Measurements from ENCODE around the gene SIX2. TPM values are rescaled to one million over a fixed set of nuclear protein-coding genes. Genes with fewer than 3 reads are reported as not detected.

Gene SIX2
- total RNA-seq, 1 donor from 2014 or later: 4.2 TPM

DNA sequence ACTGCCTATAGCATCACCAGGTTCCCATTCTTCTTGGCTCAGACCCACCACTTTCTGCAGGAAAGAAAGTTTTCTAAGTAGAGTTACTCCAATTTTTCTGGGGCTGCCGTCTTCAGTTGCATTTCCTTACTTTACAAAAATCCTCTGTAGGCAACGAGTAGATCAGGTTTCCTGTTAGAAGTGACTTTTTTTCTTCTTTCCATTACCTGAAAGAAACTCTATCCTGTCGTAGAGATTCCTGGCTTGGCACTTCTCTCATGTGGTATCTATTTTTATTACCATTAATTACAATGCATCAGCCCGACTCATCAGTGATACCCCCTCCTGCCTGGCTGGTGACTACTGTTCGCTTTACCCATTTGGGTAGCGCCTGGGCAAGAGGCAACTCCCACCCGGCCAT lies 5.6 kb upstream of the SIX2 start:
- Histone ChIP-seq H3K27me3 (ENCODE audit: control insufficient read depth, insufficient read depth, low read length) (no peaks in the 10 kb centered on the region), H3K36me3 (ENCODE audit: control insufficient read depth, insufficient read depth, low read length) (no peaks in the 10 kb centered on the region), H3K4me3 (ENCODE audit: low read depth, low read length) (no peak overlapping the region)
- DNase-seq (ENCODE audit: low read depth) (no peak), FAIRE-seq (no peak)
- TF ChIP-seq, protein P1, sequence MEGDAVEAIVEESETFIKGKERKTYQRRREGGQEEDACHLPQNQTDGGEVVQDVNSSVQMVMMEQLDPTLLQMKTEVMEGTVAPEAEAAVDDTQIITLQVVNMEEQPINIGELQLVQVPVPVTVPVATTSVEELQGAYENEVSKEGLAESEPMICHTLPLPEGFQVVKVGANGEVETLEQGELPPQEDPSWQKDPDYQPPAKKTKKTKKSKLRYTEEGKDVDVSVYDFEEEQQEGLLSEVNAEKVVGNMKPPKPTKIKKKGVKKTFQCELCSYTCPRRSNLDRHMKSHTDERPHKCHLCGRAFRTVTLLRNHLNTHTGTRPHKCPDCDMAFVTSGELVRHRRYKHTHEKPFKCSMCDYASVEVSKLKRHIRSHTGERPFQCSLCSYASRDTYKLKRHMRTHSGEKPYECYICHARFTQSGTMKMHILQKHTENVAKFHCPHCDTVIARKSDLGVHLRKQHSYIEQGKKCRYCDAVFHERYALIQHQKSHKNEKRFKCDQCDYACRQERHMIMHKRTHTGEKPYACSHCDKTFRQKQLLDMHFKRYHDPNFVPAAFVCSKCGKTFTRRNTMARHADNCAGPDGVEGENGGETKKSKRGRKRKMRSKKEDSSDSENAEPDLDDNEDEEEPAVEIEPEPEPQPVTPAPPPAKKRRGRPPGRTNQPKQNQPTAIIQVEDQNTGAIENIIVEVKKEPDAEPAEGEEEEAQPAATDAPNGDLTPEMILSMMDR (IDR thresholded peaks at IDR 0.05; ENCODE audit: insufficient read depth, low read length, severe bottlenecking): no peak

DNA sequence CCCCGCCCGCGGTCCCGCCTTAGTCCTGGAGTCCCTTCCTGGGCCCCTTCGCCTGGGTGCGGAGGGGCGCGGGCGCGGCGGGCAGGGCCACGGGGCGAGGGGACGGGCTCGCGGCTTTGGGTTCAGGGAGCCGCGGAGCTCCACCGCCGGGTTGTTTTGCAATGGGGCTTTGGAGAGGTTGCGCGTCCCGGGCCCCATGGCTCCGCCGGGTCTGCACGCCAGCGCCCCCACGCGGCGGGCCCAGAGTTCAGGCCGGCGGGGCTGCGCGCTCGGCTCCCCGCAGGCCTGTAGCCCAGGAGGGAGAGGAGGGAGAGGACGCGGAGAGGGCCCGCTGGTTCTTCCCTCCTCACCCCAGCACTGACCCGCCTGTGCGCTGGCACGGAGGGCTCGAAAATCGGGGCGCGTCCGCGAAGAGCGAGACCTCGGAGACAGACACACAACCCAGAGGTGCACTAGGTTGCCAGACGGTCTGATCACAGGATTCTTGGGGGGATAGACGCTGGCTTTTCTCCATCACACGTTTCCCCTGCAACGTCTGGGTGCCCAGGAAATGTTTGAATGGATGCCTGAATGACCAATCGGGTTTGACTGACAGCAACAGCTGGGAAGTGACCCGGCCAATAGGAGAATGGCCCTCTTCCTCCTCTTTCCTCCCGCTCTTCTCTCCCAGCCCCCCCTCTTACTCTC lies 4.9 kb upstream of the SIX2 start:
- FAIRE-seq (no peak), DNase-seq (ENCODE audit: low read depth) (peak; percentile 50)
- TF ChIP-seq, protein P1 (IDR thresholded peaks at IDR 0.05; ENCODE audit: insufficient read depth, low read length, severe bottlenecking): peak; percentile 86
- H3K4me3 ChIP-seq (ENCODE audit: low read depth, low read length): peak overlapping the region; percentile 41
- no peaks in the 10 kb centered on the region for H3K36me3 ChIP-seq (ENCODE audit: control insufficient read depth, insufficient read depth, low read length)
- no peaks in the 10 kb centered on the region for H3K27me3 ChIP-seq (ENCODE audit: control insufficient read depth, insufficient read depth, low read length)

DNA sequence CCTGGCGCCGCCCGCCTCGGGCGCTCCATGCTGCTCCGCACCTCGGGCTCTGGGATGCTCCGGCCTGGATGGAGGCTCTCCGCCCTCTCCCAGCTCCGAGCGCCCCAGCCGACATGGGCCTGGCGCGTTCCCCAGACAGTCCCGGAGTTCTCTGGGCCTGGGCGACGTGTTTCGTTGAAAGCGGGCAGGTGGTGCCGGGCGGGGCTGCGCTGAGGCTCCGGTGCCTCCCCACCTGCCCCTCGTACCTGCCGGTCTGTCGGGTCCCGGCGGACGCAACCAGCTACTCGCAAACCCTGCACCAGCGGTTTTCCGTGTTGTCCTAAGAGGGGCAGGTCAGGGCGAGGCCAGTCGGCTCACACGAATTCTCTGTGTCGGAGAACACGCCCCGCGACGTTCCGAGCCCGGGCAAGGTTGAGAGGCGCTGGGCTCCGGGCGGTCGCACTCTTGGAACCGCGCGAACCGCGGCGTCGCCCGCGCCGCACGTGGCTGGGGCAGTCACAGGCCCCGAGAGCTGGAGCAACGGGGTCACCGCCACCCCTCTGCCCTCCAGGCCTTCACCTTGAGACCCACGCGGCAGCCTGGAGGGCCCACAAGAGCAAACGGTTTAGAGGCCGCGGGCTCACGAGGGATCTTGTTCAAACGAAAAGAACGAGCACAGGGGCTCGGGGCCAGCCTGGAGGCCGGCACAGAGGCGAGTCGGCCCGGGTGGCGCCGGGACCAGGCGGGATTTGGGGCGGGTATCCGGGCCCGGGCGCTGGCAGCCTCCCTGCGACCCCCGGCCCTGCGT lies 4.2 kb upstream of the SIX2 start:
- DNase-seq (ENCODE audit: low read depth) (no peak), FAIRE-seq (no peak)
- Histone ChIP-seq H3K4me3 (ENCODE audit: low read depth, low read length) (peak overlapping the region; percentile 41), H3K36me3 (ENCODE audit: control insufficient read depth, insufficient read depth, low read length) (no peaks in the 10 kb centered on the region), H3K27me3 (ENCODE audit: control insufficient read depth, insufficient read depth, low read length) (no peaks in the 10 kb centered on the region)
- TF ChIP-seq, protein P1 (IDR thresholded peaks at IDR 0.05; ENCODE audit: insufficient read depth, low read length, severe bottlenecking): no peak

DNA sequence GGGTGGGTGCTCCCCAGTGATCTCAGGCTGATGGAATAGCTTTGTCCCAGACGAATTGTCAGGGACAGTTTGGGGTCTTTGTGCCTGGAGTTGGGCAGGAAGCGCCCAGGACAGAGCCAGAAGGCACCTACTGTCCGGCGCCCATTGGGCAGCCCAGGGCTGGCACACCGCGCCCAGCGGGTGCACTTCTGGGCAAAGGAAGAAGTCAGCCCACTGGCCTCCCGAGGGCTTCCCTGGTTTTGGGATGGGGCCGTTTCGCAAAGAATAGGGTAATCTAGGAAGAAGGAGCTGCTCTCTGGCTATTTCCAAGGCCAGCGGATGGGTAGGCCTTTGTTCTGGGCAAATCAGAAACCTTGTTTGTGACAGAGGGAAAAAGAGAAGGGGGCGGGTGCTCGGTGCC lies 3.5 kb upstream of the SIX2 start:
- TF ChIP-seq, protein P1 (IDR thresholded peaks at IDR 0.05; ENCODE audit: insufficient read depth, low read length, severe bottlenecking): no peak
- FAIRE-seq: no peak
- Histone ChIP-seq H3K27me3 (ENCODE audit: control insufficient read depth, insufficient read depth, low read length) (no peaks in the 10 kb centered on the region), H3K36me3 (ENCODE audit: control insufficient read depth, insufficient read depth, low read length) (no peaks in the 10 kb centered on the region), H3K4me3 (ENCODE audit: low read depth, low read length) (no peak overlapping the region)
- DNase-seq (ENCODE audit: low read depth): no peak

DNA sequence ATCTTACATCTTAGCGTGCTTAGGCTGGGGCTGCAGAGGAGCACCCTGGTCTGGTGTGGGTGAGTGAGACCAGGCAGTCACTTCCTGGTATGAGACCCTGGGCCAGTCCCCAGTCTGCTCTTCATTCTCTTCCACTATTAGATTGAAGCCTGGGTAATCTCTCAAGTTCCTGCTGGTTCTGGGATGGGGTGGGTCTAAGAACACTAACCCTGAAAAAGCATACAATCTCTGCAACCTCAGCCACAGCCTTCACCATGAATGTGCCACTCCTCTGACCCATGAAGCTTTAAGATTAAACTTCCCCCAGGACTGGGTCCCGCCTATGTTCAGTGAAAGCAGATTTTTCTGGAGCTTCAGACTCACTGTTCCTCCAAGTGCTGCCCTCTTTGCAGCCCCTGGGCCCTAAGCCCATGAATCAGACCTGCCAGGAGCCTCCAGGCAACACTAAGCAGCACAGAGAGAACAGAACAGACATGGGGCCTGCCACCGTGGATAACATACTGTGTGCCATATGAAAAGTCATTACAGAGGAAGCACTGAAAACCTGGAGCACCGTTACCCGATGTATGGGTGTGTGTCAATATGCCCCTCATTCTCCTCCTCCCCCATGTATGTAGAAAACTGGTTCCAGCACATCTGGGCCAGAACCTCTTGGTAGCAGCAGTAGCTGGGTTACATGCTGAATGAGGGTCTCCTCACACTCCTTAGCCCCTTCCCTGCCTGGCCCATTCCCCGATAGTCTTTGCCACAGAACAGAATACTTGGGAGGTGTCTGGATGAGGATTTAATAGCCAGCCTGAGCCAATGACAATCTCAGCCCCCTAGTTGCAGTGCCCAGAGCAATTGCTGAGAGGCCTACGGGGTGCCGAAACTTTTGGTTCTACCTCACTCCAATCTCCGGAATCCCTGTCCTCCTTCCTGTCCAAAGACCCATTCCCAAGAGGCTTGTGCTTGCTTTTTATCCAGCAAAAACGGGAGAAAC lies 2.7 kb upstream of the SIX2 start:
- Histone ChIP-seq H3K4me3 (ENCODE audit: low read depth, low read length) (no peak overlapping the region), H3K27me3 (ENCODE audit: control insufficient read depth, insufficient read depth, low read length) (no peaks in the 10 kb centered on the region), H3K36me3 (ENCODE audit: control insufficient read depth, insufficient read depth, low read length) (no peaks in the 10 kb centered on the region)
- TF ChIP-seq, protein P1 (IDR thresholded peaks at IDR 0.05; ENCODE audit: insufficient read depth, low read length, severe bottlenecking): no peak
- FAIRE-seq (peak; percentile 18), DNase-seq (ENCODE audit: low read depth) (no peak)

Data from bronchial epithelial cell (primary cell).